Naive thymus-derived CD4-positive, alpha-beta T cell (primary cell): ENCODE results near the gene NHLRC2. TPM values are rescaled to one million over a fixed set of nuclear protein-coding genes. Genes with fewer than 3 reads are reported as not detected.

Experiments used
- ATAC-seq: fragments of 150-1000 bp; cut with Tn5 transposase; 2 replicates; pipeline ENCODE4 v1.10.0; 2021; ENCODE audit warnings: mild to moderate bottlenecking, moderate library complexity
- CTCF ChIA-PET: fragments of 350-600 bp; sonication (Branson Sonifier 250); formaldehyde crosslinking; loops from one replicate; lab custom pipeline; 2021; ENCODE audit warnings: antibody characterized with exemption; lab: Charles Lee
- POLR2A ChIA-PET: fragments of 350-600 bp; sonication (Branson Sonifier 250); formaldehyde crosslinking; loops from one replicate; lab custom pipeline; 2021; ENCODE audit warnings: antibody characterized with exemption, inconsistent platforms; lab: Charles Lee
- DNase-seq, 9 donors: peaks; one replicate each; pipeline versions ENCODE4 v3.0.0 to v3.0.0-alpha.2; 2020 to 2022; ENCODE audit warnings: mixed read lengths in 1 of 9
- H3K27ac ChIP-seq: one replicate; pipeline ENCODE4 v1.7.0; 2013; ENCODE audit warnings: mild to moderate bottlenecking, low read depth, low read length, moderate library complexity
- H3K27me3 ChIP-seq, 2 donors: one replicate each; pipeline ENCODE4 v1.7.0; 2013; ENCODE audit warnings: low read length in 2 of 2, mild to moderate bottlenecking in 2 of 2, moderate library complexity in 2 of 2; ENCODE audit not compliant: control insufficient read depth in 2 of 2, insufficient read depth in 2 of 2
- H3K36me3 ChIP-seq, 3 experiments: 1 replicate in 2 of 3; 2 replicates in 1 of 3; pipeline ENCODE4 v1.7.0; 2013; ENCODE audit warnings: low read length in 3 of 3, mild to moderate bottlenecking in 3 of 3, moderate library complexity in 1 of 3; ENCODE audit not compliant: insufficient read depth in 3 of 3, control insufficient read depth in 2 of 3
- H3K4me1 ChIP-seq, 2 donors: one replicate each; pipeline ENCODE4 v1.7.0; 2013; ENCODE audit warnings: low read length in 2 of 2, mild to moderate bottlenecking in 2 of 2, moderate library complexity in 1 of 2; ENCODE audit not compliant: control insufficient read depth in 2 of 2, insufficient read depth in 2 of 2
- H3K4me3 ChIP-seq: 2 replicates; pipeline ENCODE4 v1.7.0; 2013; ENCODE audit warnings: mild to moderate bottlenecking, low read length
- H3K9me3 ChIP-seq, 3 experiments: 1 replicate in 2 of 3; 2 replicates in 1 of 3; pipeline ENCODE4 v1.7.0; 2013; ENCODE audit warnings: low read length in 3 of 3; ENCODE audit not compliant: control insufficient read depth in 2 of 3
- H3K27ac Mint-ChIP-seq, 9 donors: one replicate each; pipeline ENCODE4 v1.8.0; 2020 to 2022; ENCODE audit warnings: mixed read lengths in 9 of 9, mild to moderate bottlenecking in 8 of 9, moderate library complexity in 5 of 9, inconsistent platforms in 2 of 9
- H3K27me3 Mint-ChIP-seq, 5 donors: one replicate each; pipeline ENCODE4 v1.8.0; 2021 to 2022; ENCODE audit warnings: mixed read lengths in 5 of 5, mild to moderate bottlenecking in 1 of 5
- H3K36me3 Mint-ChIP-seq, 5 donors: one replicate each; pipeline ENCODE4 v1.8.0; 2020 to 2022; ENCODE audit warnings: mixed read lengths in 5 of 5, mild to moderate bottlenecking in 3 of 5, inconsistent platforms in 1 of 5
- H3K4me1 Mint-ChIP-seq, 7 donors: one replicate each; pipeline ENCODE4 v1.8.0; 2020 to 2022; ENCODE audit warnings: mixed read lengths in 7 of 7, mild to moderate bottlenecking in 3 of 7, inconsistent platforms in 1 of 7
- H3K4me3 Mint-ChIP-seq, 10 donors: one replicate each; pipeline ENCODE4 v1.8.0; 2020 to 2022; ENCODE audit warnings: mild to moderate bottlenecking in 10 of 10, mixed read lengths in 10 of 10, moderate library complexity in 6 of 10, inconsistent platforms in 2 of 10
- H3K9me3 Mint-ChIP-seq, 11 donors: one replicate each; pipeline ENCODE4 v1.8.0; 2020 to 2022; ENCODE audit warnings: mixed read lengths in 11 of 11, mild to moderate bottlenecking in 4 of 11, inconsistent platforms in 1 of 11, moderate library complexity in 1 of 11
- intact Hi-C, 2 donors: fragments of 100-400 bp; cut with micrococcal nuclease; formaldehyde crosslinking; loops; one replicate each; pipeline ENCODE4 v1.15.1; 2023
- polyA plus RNA-seq, 2 donors: library from polyadenylated mRNA; unstranded; fragments of 300-500 nt; fragmentation: Illumina TruSeq; gene quantifications; one replicate each; pipeline ENCODE4 v1.2.3, GENCODE V29; 2021
- total RNA-seq, 6 experiments: library from RNA in 5 of 6; stranded (reverse) in 5 of 6; gene quantifications; 1 replicate in 5 of 6; 2 replicates in 1 of 6; pipeline ENCODE4 v1.2.3 and lab custom pipeline; 2021 to 2026

Gene NHLRC2
- total and polyA plus RNA-seq, 7 experiments from 2014 or later: 4.2 to 25.9 (median 13.2) TPM

GRCh38 chr10:113911113-113911512 lies 56.7 kb downstream of the NHLRC2 start:
- intact Hi-C loops: no loop called here

GRCh38 chr10:113911839-113912238 lies 57.4 kb downstream of the NHLRC2 start:
- no peak overlapping the region for H3K4me3 ChIP-seq
- no peaks in the 10 kb centered on the region for H3K4me1 ChIP-seq
- Mint-ChIP-seq H3K36me3 (peaks cover 0 to 21% (median 11%) of the 10 kb centered on the region in 5 donors), H3K4me1 (no peaks in the 10 kb centered on the region), H3K27ac (no peak overlapping the region), H3K4me3 (no peak overlapping the region), H3K27me3 (no peaks in the 10 kb centered on the region), H3K9me3 (no peaks in the 10 kb centered on the region)
- CTCF ChIA-PET: no interaction called here
- no peak for ATAC-seq
- DNase-seq: no peak
- H3K36me3 ChIP-seq: peaks cover 0 to 12% (median 7%) of the 10 kb centered on the region in 3 experiments
- intact Hi-C loops: no loop called here
- POLR2A ChIA-PET: no interaction called here
- H3K27ac ChIP-seq: no peak overlapping the region
- H3K27me3 ChIP-seq: no peaks in the 10 kb centered on the region
- no peaks in the 10 kb centered on the region for H3K9me3 ChIP-seq

More at GRCh38 chr10:113911113-113911512, 56.7 kb downstream of the NHLRC2 start:
- H3K27me3 Mint-ChIP-seq: no peaks in the 10 kb centered on the region
- H3K4me3 Mint-ChIP-seq: no peak overlapping the region
- ATAC-seq (no peak), DNase-seq (no peak)
- ChIA-PET POLR2A (no interaction called here), CTCF (no interaction called here)
- no peak overlapping the region for H3K27ac Mint-ChIP-seq
- no peak overlapping the region for H3K4me3 ChIP-seq
- H3K4me1 ChIP-seq: no peaks in the 10 kb centered on the region
- H3K27ac ChIP-seq: no peak overlapping the region
- H3K4me1 Mint-ChIP-seq: no peaks in the 10 kb centered on the region
- H3K27me3 ChIP-seq: no peaks in the 10 kb centered on the region
- H3K9me3 ChIP-seq: no peaks in the 10 kb centered on the region
- H3K36me3 ChIP-seq: peaks cover 0 to 13% (median 7%) of the 10 kb centered on the region in 3 experiments
- peaks cover 0 to 21% (median 11%) of the 10 kb centered on the region in 5 donors for H3K36me3 Mint-ChIP-seq
- H3K9me3 Mint-ChIP-seq: no peaks in the 10 kb centered on the region

GRCh38 chr10:113912582-113912981 lies 58.1 kb downstream of the NHLRC2 start:
- ATAC-seq (no peak), DNase-seq (no peak)
- H3K27ac ChIP-seq: no peak overlapping the region
- no peaks in the 10 kb centered on the region for H3K27me3 ChIP-seq
- Mint-ChIP-seq H3K4me3 (no peak overlapping the region), H3K27me3 (no peaks in the 10 kb centered on the region), H3K27ac (no peak overlapping the region), H3K36me3 (peaks cover 3 to 19% (median 10%) of the 10 kb centered on the region in 5 donors), H3K4me1 (no peaks in the 10 kb centered on the region), H3K9me3 (peaks cover 0 to 3% (median 0%) of the 10 kb centered on the region in 11 donors)
- CTCF ChIA-PET: no interaction called here
- POLR2A ChIA-PET: no interaction called here
- H3K4me3 ChIP-seq: no peak overlapping the region
- H3K36me3 ChIP-seq: peaks cover 0 to 12% (median 7%) of the 10 kb centered on the region in 3 experiments
- no peaks in the 10 kb centered on the region for H3K4me1 ChIP-seq
- intact Hi-C loops: no loop called here
- no peaks in the 10 kb centered on the region for H3K9me3 ChIP-seq

GRCh38 chr10:113914956-113915355 lies 60.5 kb downstream of the NHLRC2 start:
- no peak overlapping the region for H3K4me3 ChIP-seq
- peaks cover 0 to 8% (median 7%) of the 10 kb centered on the region in 3 experiments for H3K36me3 ChIP-seq
- peaks cover 0 to 4% (median 0%) of the 10 kb centered on the region in 11 donors for H3K9me3 Mint-ChIP-seq
- H3K27me3 ChIP-seq: no peaks in the 10 kb centered on the region
- no peaks in the 10 kb centered on the region for H3K4me1 Mint-ChIP-seq
- H3K27ac Mint-ChIP-seq: no peak overlapping the region
- no peaks in the 10 kb centered on the region for H3K9me3 ChIP-seq
- DNase-seq: no peak
- intact Hi-C loops: no loop called here
- no peak overlapping the region for H3K4me3 Mint-ChIP-seq
- ChIA-PET POLR2A (no interaction called here), CTCF (no interaction called here)
- H3K36me3 Mint-ChIP-seq: peaks cover 5 to 26% (median 13%) of the 10 kb centered on the region in 5 donors
- no peaks in the 10 kb centered on the region for H3K4me1 ChIP-seq
- no peak for ATAC-seq
- no peaks in the 10 kb centered on the region for H3K27me3 Mint-ChIP-seq
- no peak overlapping the region for H3K27ac ChIP-seq

- Mint-ChIP-seq H3K4me1 (no peaks in the 10 kb centered on the region), H3K9me3 (peaks cover 0 to 4% (median 0%) of the 10 kb centered on the region in 11 donors), H3K4me3 (no peak overlapping the region), H3K27me3 (no peaks in the 10 kb centered on the region), H3K36me3 (peaks cover 5 to 26% (median 13%) of the 10 kb centered on the region in 5 donors), H3K27ac (no peak overlapping the region)
- H3K9me3 ChIP-seq: no peaks in the 10 kb centered on the region
- ATAC-seq (no peak), DNase-seq (no peak)
- no peaks in the 10 kb centered on the region for H3K27me3 ChIP-seq
- intact Hi-C loops: no loop called here
- H3K36me3 ChIP-seq: peaks cover 0 to 8% (median 7%) of the 10 kb centered on the region in 3 experiments
- POLR2A ChIA-PET: no interaction called here
- no peak overlapping the region for H3K27ac ChIP-seq
- H3K4me1 ChIP-seq: no peaks in the 10 kb centered on the region
- CTCF ChIA-PET: no interaction called here
- H3K4me3 ChIP-seq: no peak overlapping the region
Measured at GRCh38 chr10:113915540-113915939, 61.1 kb downstream of the NHLRC2 start.

GRCh38 chr10:113916053-113916452 lies 61.6 kb downstream of the NHLRC2 start:
- peaks cover 5 to 26% (median 13%) of the 10 kb centered on the region in 5 donors for H3K36me3 Mint-ChIP-seq
- H3K4me1 Mint-ChIP-seq: no peaks in the 10 kb centered on the region
- H3K27ac ChIP-seq: no peak overlapping the region
- H3K4me3 ChIP-seq: no peak overlapping the region
- no peaks in the 10 kb centered on the region for H3K27me3 ChIP-seq
- DNase-seq (no peak), ATAC-seq (no peak)
- H3K4me3 Mint-ChIP-seq: no peak overlapping the region
- H3K4me1 ChIP-seq: no peaks in the 10 kb centered on the region
- ChIA-PET CTCF (no interaction called here), POLR2A (interaction anchor here (0.6 kb wide), 1 partner anchor 712 kb away, joined by 3 read pairs; no protein-coding TSS in a partner anchor)
- no peaks in the 10 kb centered on the region for H3K9me3 ChIP-seq
- no peaks in the 10 kb centered on the region for H3K27me3 Mint-ChIP-seq
- H3K36me3 ChIP-seq: peaks cover 0 to 8% (median 7%) of the 10 kb centered on the region in 3 experiments
- intact Hi-C loops: no loop called here
- peaks cover 0 to 4% (median 0%) of the 10 kb centered on the region in 11 donors for H3K9me3 Mint-ChIP-seq
- no peak overlapping the region for H3K27ac Mint-ChIP-seq

DNA sequence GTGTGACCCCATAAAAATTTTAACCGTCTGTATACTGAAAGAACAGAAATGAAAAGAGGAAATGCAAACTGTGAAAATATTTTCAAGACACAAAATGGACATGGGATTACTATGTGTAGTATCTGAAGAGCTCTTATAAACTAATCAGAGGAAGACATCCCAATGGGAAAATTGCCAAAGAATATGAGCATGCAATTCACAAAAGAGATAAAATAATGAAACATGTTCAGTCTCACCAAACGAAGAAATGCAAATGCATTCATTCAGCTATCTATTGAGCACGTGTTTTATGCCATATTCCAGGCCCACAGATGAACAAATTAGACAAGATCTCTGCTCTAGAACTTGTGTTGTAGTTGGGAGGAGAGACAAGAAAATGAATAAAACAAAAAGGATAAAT lies 63.2 kb downstream of the NHLRC2 start:
- Histone ChIP-seq H3K9me3 (no peaks in the 10 kb centered on the region), H3K27me3 (no peaks in the 10 kb centered on the region), H3K27ac (no peak overlapping the region), H3K4me3 (no peak overlapping the region), H3K36me3 (peaks cover 0 to under 1% (median under 1%) of the 10 kb centered on the region in 3 experiments), H3K4me1 (no peaks in the 10 kb centered on the region)
- peaks cover 0 to 5% (median 0%) of the 10 kb centered on the region in 5 donors for H3K27me3 Mint-ChIP-seq
- ChIA-PET CTCF (no interaction called here), POLR2A (no interaction called here)
- H3K4me1 Mint-ChIP-seq: no peaks in the 10 kb centered on the region
- H3K4me3 Mint-ChIP-seq: no peak overlapping the region
- intact Hi-C loops: no loop called here
- DNase-seq: no peak
- no peak for ATAC-seq
- no peak overlapping the region for H3K27ac Mint-ChIP-seq
- H3K36me3 Mint-ChIP-seq: peaks cover 5 to 18% (median 10%) of the 10 kb centered on the region in 5 donors
- peaks cover 0 to 4% (median 0%) of the 10 kb centered on the region in 11 donors for H3K9me3 Mint-ChIP-seq
